ENCODE data around the gene IST1. TPM values are rescaled to one million over a fixed set of nuclear protein-coding genes. Genes with fewer than 3 reads are reported as not detected.

IST1 gene
- total and polyA plus RNA-seq, 9 of the 15 experiments (the other 6 are each of a cell fraction or from before 2014, with no cell fraction given), result 135 to 334 (median 188) TPM

DNA sequence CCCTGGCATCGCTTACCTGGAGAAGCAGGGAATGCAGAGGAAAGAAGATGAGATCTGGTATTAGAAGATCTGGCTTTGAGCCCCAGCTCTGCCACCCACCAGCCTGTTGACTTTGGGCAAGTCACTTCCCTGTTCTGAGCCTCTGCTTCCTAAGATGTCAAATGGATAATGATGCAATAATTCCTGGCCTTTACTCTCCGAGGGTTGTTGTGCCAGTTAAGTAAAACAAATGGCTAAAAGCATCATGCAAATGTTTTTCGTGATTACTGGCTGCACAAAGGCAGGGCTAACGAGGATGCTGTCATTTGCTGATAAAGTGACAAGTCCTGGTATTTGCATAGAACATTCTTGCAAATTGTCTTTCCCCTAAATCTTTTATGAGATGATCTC, 10.1 kb upstream of the IST1 start (continued):
- TF ChIP-seq, protein P1, sequence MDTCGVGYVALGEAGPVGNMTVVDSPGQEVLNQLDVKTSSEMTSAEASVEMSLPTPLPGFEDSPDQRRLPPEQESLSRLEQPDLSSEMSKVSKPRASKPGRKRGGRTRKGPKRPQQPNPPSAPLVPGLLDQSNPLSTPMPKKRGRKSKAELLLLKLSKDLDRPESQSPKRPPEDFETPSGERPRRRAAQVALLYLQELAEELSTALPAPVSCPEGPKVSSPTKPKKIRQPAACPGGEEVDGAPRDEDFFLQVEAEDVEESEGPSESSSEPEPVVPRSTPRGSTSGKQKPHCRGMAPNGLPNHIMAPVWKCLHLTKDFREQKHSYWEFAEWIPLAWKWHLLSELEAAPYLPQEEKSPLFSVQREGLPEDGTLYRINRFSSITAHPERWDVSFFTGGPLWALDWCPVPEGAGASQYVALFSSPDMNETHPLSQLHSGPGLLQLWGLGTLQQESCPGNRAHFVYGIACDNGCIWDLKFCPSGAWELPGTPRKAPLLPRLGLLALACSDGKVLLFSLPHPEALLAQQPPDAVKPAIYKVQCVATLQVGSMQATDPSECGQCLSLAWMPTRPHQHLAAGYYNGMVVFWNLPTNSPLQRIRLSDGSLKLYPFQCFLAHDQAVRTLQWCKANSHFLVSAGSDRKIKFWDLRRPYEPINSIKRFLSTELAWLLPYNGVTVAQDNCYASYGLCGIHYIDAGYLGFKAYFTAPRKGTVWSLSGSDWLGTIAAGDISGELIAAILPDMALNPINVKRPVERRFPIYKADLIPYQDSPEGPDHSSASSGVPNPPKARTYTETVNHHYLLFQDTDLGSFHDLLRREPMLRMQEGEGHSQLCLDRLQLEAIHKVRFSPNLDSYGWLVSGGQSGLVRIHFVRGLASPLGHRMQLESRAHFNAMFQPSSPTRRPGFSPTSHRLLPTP (IDR thresholded peaks at IDR 0.05; ENCODE audit: borderline replicate concordance, extremely low read depth, insufficient read length), result no peak
- TF ChIP-seq SPI1 (IDR thresholded peaks at IDR 0.05; ENCODE audit: borderline replicate concordance, low read depth, low read length), result peak; percentile 22; the same call in 1 of the 2 replicates
- peak; percentile 71; the same call in 1 of the 2 replicates for TF ChIP-seq ZSCAN32 (CRISPR knock-in tag; IDR thresholded peaks at IDR 0.05)
- TF ChIP-seq ARID1B (IDR thresholded peaks at IDR 0.05), result 0 out of 2 replicates have a peak, but pooled peaks have one; percentile 18
- TF ChIP-seq, protein P2, sequence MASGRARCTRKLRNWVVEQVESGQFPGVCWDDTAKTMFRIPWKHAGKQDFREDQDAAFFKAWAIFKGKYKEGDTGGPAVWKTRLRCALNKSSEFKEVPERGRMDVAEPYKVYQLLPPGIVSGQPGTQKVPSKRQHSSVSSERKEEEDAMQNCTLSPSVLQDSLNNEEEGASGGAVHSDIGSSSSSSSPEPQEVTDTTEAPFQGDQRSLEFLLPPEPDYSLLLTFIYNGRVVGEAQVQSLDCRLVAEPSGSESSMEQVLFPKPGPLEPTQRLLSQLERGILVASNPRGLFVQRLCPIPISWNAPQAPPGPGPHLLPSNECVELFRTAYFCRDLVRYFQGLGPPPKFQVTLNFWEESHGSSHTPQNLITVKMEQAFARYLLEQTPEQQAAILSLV (tag; IDR thresholded peaks at IDR 0.05), result 0 out of 2 replicates have a peak, but pooled peaks have one; percentile 56

DNA sequence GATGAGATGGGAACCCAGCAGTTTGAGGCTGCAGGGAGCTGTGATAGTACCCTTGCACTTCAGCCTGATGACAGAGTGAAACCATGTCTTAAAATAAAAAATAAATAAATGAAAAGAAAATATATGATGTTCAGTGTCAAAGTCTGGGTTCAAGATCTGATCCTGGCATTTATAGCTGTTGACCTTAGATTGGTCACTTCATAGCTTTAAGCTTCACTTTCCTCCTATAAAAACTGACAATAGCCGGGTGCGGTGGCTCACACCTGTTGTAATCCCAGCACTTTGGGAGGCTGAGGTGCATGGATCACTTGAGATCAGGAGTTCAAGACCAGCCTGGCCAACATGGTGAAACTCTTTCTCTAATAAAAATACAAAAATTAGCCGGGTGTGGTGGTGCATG, 6.2 kb upstream of the IST1 start:
- DNase-seq (ENCODE audit: extremely low read depth in 1 of 4, low spot score in 3 of 4) (no peak), ATAC-seq (no peak), FAIRE-seq (no peak)
- Histone ChIP-seq H3K9ac (ENCODE audit: insufficient read depth in 1 of 2, low read depth in 2 of 2, low read length in 2 of 2) (no peak overlapping the region), H3K4me3 (no peak overlapping the region), H3K36me3 (ENCODE audit: control insufficient read depth, insufficient read depth, low read length) (no peaks in the 10 kb centered on the region), H3K9me1 (ENCODE audit: control insufficient read depth, insufficient read depth, low read length) (no peaks in the 10 kb centered on the region), H3K27ac (ENCODE audit: extremely low read depth, low read depth, low read length) (no peak overlapping the region), H3K79me2 (ENCODE audit: control insufficient read depth, insufficient read depth, low read length) (peaks cover 5% of the 10 kb centered on the region), H4K20me1 (replicated peaks; ENCODE audit: control insufficient read depth, insufficient read depth, low read length) (no peaks in the 10 kb centered on the region), H3K27me3 (ENCODE audit: control insufficient read depth in 2 of 2, insufficient read depth in 2 of 2, low read length in 2 of 2) (no peaks in the 10 kb centered on the region), H3K4me1 (replicated peaks in 1 of 2; ENCODE audit: control insufficient read depth in 2 of 2, insufficient read depth in 2 of 2, low read length in 2 of 2) (peaks cover 12 to 20% of the 10 kb centered on the region in 2 experiments; a peak in 4 of 5 replicates), H2AFZ (ENCODE audit: low read depth, low read length) (no peak overlapping the region), H3K9me3 (replicated peaks; ENCODE audit: control insufficient read depth, insufficient read depth, low read depth, low read length) (no peaks in the 10 kb centered on the region), H3K4me2 (ENCODE audit: insufficient read depth, low read length) (no peak overlapping the region)
- in situ Hi-C loops (cut with MboI) (no loop called here), intact Hi-C loops (cut with micrococcal nuclease) (no loop called here)
- POLR2A ChIA-PET, result interaction anchor here (0.6 to 1.8 kb wide), 3 partner anchors 11 to 117 kb away, joined by 3 to 6 read pairs (median 4); no protein-coding TSS in a partner anchor
- CTCF ChIA-PET (ENCODE audit: low intra/inter-chr PET ratio), result no interaction called here
- no TSS peak for BruUV-seq (replicated peaks)
- WGBS (ENCODE audit: insufficient coverage, low coverage, missing lambda C conversion rate), result 65% methylated on average over 3 of the region's 3 CpGs
- TF ChIP-seq, protein P3, sequence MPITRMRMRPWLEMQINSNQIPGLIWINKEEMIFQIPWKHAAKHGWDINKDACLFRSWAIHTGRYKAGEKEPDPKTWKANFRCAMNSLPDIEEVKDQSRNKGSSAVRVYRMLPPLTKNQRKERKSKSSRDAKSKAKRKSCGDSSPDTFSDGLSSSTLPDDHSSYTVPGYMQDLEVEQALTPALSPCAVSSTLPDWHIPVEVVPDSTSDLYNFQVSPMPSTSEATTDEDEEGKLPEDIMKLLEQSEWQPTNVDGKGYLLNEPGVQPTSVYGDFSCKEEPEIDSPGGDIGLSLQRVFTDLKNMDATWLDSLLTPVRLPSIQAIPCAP (CRISPR knock-in tag; IDR thresholded peaks at IDR 0.05; ENCODE audit: borderline replicate concordance), result no peak
- no peak for TF ChIP-seq ZNF76 (CRISPR knock-in tag; IDR thresholded peaks at IDR 0.05; ENCODE audit: borderline replicate concordance)
- TF ChIP-seq HDAC6 (IDR thresholded peaks at IDR 0.05; ENCODE audit: low read depth, low read length), result no peak
- no peak for TF ChIP-seq PHF21A (IDR thresholded peaks at IDR 0.05; ENCODE audit: borderline replicate concordance, low read depth)
- no peak for TF ChIP-seq EWSR1 (IDR thresholded peaks at IDR 0.05; ENCODE audit: borderline replicate concordance, low read depth, partially characterized antibody)
- TF ChIP-seq, protein P4, sequence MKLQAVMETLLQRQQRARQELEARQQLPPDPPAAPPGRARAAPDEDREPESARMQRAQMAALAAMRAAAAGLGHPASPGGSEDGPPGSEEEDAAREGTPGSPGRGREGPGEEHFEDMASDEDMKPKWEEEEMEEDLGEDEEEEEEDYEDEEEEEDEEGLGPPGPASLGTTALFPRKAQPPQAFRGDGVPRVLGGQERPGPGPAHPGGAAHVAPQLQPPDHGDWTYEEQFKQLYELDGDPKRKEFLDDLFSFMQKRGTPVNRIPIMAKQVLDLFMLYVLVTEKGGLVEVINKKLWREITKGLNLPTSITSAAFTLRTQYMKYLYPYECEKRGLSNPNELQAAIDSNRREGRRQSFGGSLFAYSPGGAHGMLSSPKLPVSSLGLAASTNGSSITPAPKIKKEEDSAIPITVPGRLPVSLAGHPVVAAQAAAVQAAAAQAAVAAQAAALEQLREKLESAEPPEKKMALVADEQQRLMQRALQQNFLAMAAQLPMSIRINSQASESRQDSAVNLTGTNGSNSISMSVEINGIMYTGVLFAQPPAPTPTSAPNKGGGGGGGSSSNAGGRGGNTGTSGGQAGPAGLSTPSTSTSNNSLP (IDR thresholded peaks at IDR 0.05; ENCODE audit: borderline replicate concordance, low read depth, low read length), result no peak
- TF ChIP-seq CCNT2 (IDR thresholded peaks at IDR 0.05; ENCODE audit: borderline replicate concordance, extremely low read depth, insufficient read length, low read depth, low read length), result no peak

All from K562 (cell line).